NT2/D1 (cell line): ENCODE data around the gene SEH1L.

Source experiments
- DNase-seq: peaks from one replicate; pipeline ENCODE4 v3.0.0-alpha.2; 2011; ENCODE audit warnings: low read depth, low spot score
- H3K27me3 ChIP-seq: 2 replicates; pipeline ENCODE4 v1.6.0; 2011; ENCODE audit warnings: mild to moderate bottlenecking; ENCODE audit not compliant: insufficient read length, insufficient read depth
- H3K36me3 ChIP-seq: 2 replicates; pipeline ENCODE4 v1.6.1; 2011; ENCODE audit warnings: mild to moderate bottlenecking, low read length, mixed read lengths; ENCODE audit not compliant: insufficient read depth, insufficient read length
- H3K4me1 ChIP-seq: 2 replicates; pipeline ENCODE4 v1.5.1; 2011; ENCODE audit not compliant: insufficient read depth, insufficient read length
- H3K4me3 ChIP-seq: 2 replicates; pipeline ENCODE4 v1.5.1; 2011; ENCODE audit warnings: low read depth; ENCODE audit not compliant: insufficient read length
- H3K9ac ChIP-seq: 2 replicates; pipeline ENCODE4 v1.6.0; 2011; ENCODE audit warnings: low read depth; ENCODE audit not compliant: insufficient read length
- H3K9me3 ChIP-seq: 2 replicates; pipeline ENCODE4 v1.5.1; 2011; ENCODE audit warnings: mild to moderate bottlenecking, low read length; ENCODE audit not compliant: insufficient read depth
- SUZ12 ChIP-seq: IDR thresholded peaks from 2 replicates; pipeline ENCODE4 v1.6.1; 2011; ENCODE audit not compliant: insufficient read length, insufficient read depth; ENCODE audit errors: extremely low read depth
- YY1 ChIP-seq: IDR thresholded peaks from 2 replicates; pipeline ENCODE4 v1.6.1; 2011; ENCODE audit not compliant: insufficient read length, insufficient read depth
- ZNF274 ChIP-seq: IDR thresholded peaks from 2 replicates; pipeline ENCODE4 v1.6.1; 2011; ENCODE audit warnings: mild to moderate bottlenecking, low read depth, low read length

The SEH1L gene

DNA sequence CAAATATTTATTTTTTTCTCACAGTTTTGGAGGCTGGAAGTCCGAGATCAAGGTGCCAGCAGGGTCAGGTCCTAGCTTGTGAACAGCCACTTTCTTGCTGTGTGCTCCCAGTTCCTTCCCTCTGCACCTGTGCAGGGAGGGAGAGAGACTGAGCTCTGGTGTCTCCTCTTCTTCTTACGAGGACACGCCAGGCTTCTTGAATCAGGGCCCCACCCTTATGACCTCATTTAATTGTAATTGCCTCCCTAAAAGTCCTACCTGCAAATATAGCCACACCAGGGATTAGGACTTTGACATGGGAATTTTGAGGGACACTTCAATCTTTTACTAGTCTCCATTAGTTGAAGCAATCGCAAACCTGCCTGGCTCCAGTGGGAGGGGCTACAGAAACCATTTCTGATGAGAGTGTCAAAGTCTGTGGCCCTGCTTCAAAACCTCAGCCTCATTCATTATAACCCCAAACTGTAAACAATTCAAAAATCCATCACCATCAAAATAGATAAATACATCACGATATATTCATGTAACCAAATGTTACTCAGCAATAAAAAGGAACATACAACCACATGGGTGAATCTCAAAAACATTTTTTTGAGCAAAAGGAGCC lies 18.2 kb upstream of the SEH1L start:
- Histone ChIP-seq H3K4me1 (no peaks in the 10 kb centered on the region), H3K9me3 (no peaks in the 10 kb centered on the region), H3K36me3 (no peaks in the 10 kb centered on the region), H3K4me3 (no peak overlapping the region), H3K27me3 (no peaks in the 10 kb centered on the region), H3K9ac (no peak overlapping the region)
- no peak for DNase-seq
- TF ChIP-seq ZNF274 (no peak), SUZ12 (no peak), YY1 (no peak)

DNA sequence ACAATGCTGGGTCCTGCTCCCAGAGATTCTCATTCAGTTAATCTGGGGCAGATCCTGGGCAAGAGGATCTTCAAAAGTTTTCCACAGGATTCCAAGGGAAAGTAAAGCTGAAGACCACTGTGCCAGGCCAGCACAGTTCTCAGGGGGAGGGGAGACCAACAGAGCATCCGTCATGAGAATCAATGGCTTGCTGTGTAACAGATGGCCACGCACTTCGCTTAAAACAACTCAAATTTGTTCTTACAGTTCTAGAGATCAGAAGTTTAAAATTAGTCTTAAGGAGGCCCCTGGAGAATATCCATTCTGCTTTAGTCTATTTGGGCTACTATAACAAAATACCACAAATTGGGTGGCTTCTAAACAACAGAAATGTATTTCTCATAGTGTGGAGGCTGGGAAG lies 17.4 kb upstream of the SEH1L start:
- no peak for DNase-seq
- H3K36me3 ChIP-seq, result no peaks in the 10 kb centered on the region
- no peak overlapping the region for H3K4me3 ChIP-seq
- H3K27me3 ChIP-seq, result no peaks in the 10 kb centered on the region
- no peaks in the 10 kb centered on the region for H3K4me1 ChIP-seq
- TF ChIP-seq YY1 (no peak), ZNF274 (no peak), SUZ12 (no peak)
- H3K9me3 ChIP-seq, result no peaks in the 10 kb centered on the region
- no peak overlapping the region for H3K9ac ChIP-seq

GRCh38 chr18:12930908-12931307 lies 16.9 kb upstream of the SEH1L start:
- DNase-seq, result no peak
- H3K4me3 ChIP-seq, result no peak overlapping the region
- no peaks in the 10 kb centered on the region for H3K4me1 ChIP-seq
- TF ChIP-seq YY1, result no peak
- TF ChIP-seq SUZ12, result no peak
- TF ChIP-seq ZNF274, result no peak
- H3K9ac ChIP-seq, result no peak overlapping the region
- H3K9me3 ChIP-seq, result no peaks in the 10 kb centered on the region
- no peaks in the 10 kb centered on the region for H3K36me3 ChIP-seq
- no peaks in the 10 kb centered on the region for H3K27me3 ChIP-seq

DNA sequence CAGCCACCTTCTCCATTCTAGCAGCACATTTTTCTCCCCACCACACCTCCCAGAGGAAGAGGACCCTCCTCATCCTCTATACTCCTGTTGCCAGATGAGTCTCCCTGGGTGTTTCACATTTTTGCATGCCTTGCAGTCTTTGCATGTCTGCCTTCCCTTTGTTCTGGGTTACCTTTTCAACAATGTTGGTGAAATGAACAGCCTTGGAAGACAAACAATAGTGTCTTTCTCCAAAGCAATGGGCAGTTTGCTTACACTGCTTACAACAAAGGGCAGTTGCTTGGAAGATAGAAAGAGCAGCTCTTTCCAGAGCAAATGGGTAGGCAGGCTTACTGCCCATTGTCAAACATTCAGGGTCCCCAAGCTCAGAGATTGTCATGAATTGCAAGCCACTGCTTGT lies 14.5 kb upstream of the SEH1L start:
- Histone ChIP-seq H3K27me3 (no peaks in the 10 kb centered on the region), H3K9ac (no peak overlapping the region), H3K9me3 (no peaks in the 10 kb centered on the region), H3K4me1 (no peaks in the 10 kb centered on the region), H3K36me3 (no peaks in the 10 kb centered on the region), H3K4me3 (no peak overlapping the region)
- TF ChIP-seq YY1, result no peak
- no peak for TF ChIP-seq ZNF274
- TF ChIP-seq SUZ12, result no peak
- DNase-seq, result peak; percentile 5

- H3K9me3 ChIP-seq, result no peaks in the 10 kb centered on the region
- TF ChIP-seq ZNF274 (no peak), YY1 (no peak), SUZ12 (no peak)
- no peaks in the 10 kb centered on the region for H3K4me1 ChIP-seq
- no peaks in the 10 kb centered on the region for H3K36me3 ChIP-seq
- peak; percentile 71 for DNase-seq
- H3K27me3 ChIP-seq, result no peaks in the 10 kb centered on the region
- H3K4me3 ChIP-seq, result no peak overlapping the region
- H3K9ac ChIP-seq, result no peak overlapping the region
These were observed 13.2 kb upstream of the SEH1L start for GRCh38 chr18:12934454-12935071.

GRCh38 chr18:12939162-12939561 lies 8.6 kb upstream of the SEH1L start:
- H3K4me1 ChIP-seq, result no peaks in the 10 kb centered on the region
- H3K4me3 ChIP-seq, result no peak overlapping the region
- H3K36me3 ChIP-seq, result no peaks in the 10 kb centered on the region
- DNase-seq, result no peak
- no peak for TF ChIP-seq YY1
- no peak for TF ChIP-seq SUZ12
- no peak for TF ChIP-seq ZNF274
- H3K9me3 ChIP-seq, result no peaks in the 10 kb centered on the region
- H3K27me3 ChIP-seq, result no peaks in the 10 kb centered on the region
- H3K9ac ChIP-seq, result no peak overlapping the region

DNA sequence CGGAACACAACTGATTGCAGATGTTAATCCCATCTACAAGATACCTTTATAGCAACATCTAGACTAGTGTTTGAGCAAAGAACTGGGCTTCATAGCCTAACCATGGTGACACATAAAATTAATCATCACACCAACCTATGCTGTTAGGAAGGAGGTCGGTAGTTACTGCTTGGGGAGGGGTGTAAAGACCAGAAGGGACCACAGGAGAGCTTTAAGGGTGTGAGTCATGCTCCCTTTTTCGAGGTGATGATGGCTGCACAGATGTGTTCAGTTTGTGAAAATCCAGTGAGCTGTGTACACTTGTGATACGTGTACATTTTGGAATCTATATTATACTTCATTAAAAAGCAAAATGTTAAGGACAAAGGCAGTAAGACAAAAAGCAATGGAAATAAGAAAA lies 4.6 kb upstream of the SEH1L start:
- Histone ChIP-seq H3K36me3 (no peaks in the 10 kb centered on the region), H3K9me3 (no peaks in the 10 kb centered on the region), H3K4me1 (no peaks in the 10 kb centered on the region), H3K9ac (no peak overlapping the region), H3K27me3 (no peaks in the 10 kb centered on the region), H3K4me3 (no peak overlapping the region)
- no peak for DNase-seq
- TF ChIP-seq SUZ12 (no peak), YY1 (no peak), ZNF274 (no peak)

DNA sequence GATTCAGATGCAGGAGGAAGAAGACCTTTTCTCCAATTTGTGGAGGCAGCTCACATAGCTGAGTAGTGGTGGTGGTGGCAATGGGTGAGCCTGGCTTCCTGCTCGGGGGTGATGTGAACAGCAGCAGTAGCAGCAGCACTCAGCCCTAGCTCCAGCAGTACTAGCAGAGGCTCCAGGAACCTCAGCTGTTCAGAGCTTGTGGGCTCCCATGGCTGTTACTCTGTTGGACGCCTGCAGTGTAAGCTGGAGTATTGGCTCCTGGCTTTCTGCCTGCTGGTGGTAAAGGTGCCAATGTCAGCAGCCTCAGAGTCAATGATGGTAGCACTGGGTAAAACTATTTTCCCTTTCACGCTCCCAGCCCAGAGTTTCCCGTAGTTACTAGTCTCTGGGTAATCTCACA lies 3.1 kb upstream of the SEH1L start:
- DNase-seq, result no peak
- no peaks in the 10 kb centered on the region for H3K4me1 ChIP-seq
- no peaks in the 10 kb centered on the region for H3K9me3 ChIP-seq
- no peak overlapping the region for H3K9ac ChIP-seq
- H3K27me3 ChIP-seq, result no peaks in the 10 kb centered on the region
- H3K36me3 ChIP-seq, result peaks cover 5% of the 10 kb centered on the region
- H3K4me3 ChIP-seq, result no peak overlapping the region
- TF ChIP-seq YY1 (no peak), SUZ12 (no peak), ZNF274 (no peak)
